Pancreas (tissue), 10 donors: Measurements from ENCODE around the gene GGACT. TPM values are rescaled to one million over a fixed set of nuclear protein-coding genes. Genes with fewer than 3 reads are reported as not detected.
"Not testable (repeated sequence)": the region's sequence is repeated elsewhere in the genome, so short reads cannot be mapped to it uniquely, and the experiment has no call there.

Experiments used
- ATAC-seq, 4 donors: fragments of 200-7000 bp; cut with Tn5 transposase; one replicate each; pipeline versions ENCODE4 v1.8.0 to v1.9.1; 2020; ENCODE audit warnings: mild to moderate bottlenecking in 4 of 4, moderate library complexity in 4 of 4
- DNase-seq, 6 donors: peaks; one replicate each; pipeline ENCODE4 v3.0.0-alpha.2; 2020
- FAIRE-seq: peaks from 2 replicates; lab custom pipeline; 2012; peaks lifted over from hg19 to GRCh38; lab: Jason Lieb, UNC
- H3K27ac ChIP-seq, 4 donors: fragments of 200-600 bp; sonication (generic); 1 replicate in 3 of 4; 2 replicates in 1 of 4; pipeline versions ENCODE4 v1.5.0 to v1.8.0; 2020
- H3K27me3 ChIP-seq, 4 donors: fragments of 200-600 bp; one replicate each; pipeline ENCODE4 v1.8.0; 2021
- H3K36me3 ChIP-seq, 3 donors: fragments of 200-600 bp; sonication (generic) in 1 of 3; one replicate each; pipeline versions ENCODE4 v1.5.0 to v1.8.0; 2020 to 2021
- H3K4me1 ChIP-seq, 3 donors: fragments of 200-600 bp; one replicate each; pipeline ENCODE4 v1.8.0; 2021
- H3K4me3 ChIP-seq, 4 donors: fragments of 200-600 bp; sonication (generic) in 2 of 4; one replicate each; pipeline versions ENCODE4 v1.5.0 to v1.8.0; 2020 to 2021
- H3K9me3 ChIP-seq, 4 donors: fragments of 200-600 bp; one replicate each; pipeline ENCODE4 v1.8.0; 2021
- CTCF ChIP-seq, 4 donors: fragments of 200-600 bp; sonication (generic) in 3 of 4; IDR thresholded peaks; one replicate each; pipeline versions ENCODE4 v1.5.0 to v1.8.0; 2021; ENCODE audit warnings: antibody characterized with exemption in 4 of 4
- WGBS, 2 donors: extraction: QIAGEN DNeasy Blood & Tissue Kit; methylation state at CpG; one replicate each; pipeline ENCODE4 v1.1.7; 2013; 5-methylcytosine and 5-hydroxymethylcytosine counted together
- intact Hi-C, 3 donors: fragments of 100-400 bp; cut with DNase I; formaldehyde crosslinking; loops; one replicate each; pipeline versions ENCODE4 v1.11.1 to v1.14.2; 2022
- polyA plus RNA-seq, 2 donors: library from polyadenylated mRNA; stranded (reverse); fragments of 200-250 nt; gene quantifications; one replicate each; pipeline ENCODE4 v1.2.3, GENCODE V29; 2013
- total RNA-seq, 6 donors: library from RNA; stranded (reverse); fragmentation: NEBNext Ultra II Directional in 4 of 6; extraction: Animal tissue kit (Norgen Biotek cat#: 25700) in 4 of 6; gene quantifications; one replicate each; pipeline versions ENCODE4 v1.2.1 to v1.2.4, GENCODE V29; 2021 to 2023
- donor health status: healthy with polysubstance abuse.
- donor health status: DM: no; HTN: no; CAD: no; lungs with moderate emphysema.
- donor health status: DM: no; HTN: no; CAD: no.
- donor health status: control.
- donor health status: control.
- donor health status: Bipolar disorder and iron deficiency.
- donor health status: DM: yes; HTN: yes; CAD: no.
- donor health status: DM: no; HTN: no; CAD: no.
- donor health status: DM: no; HTN: no; CAD: no.
- donor health status: DM: yes; HTN: yes; CAD: no.

GGACT gene
- total and polyA plus RNA-seq, 8 donors, result 1.6 to 7.0 (median 6.1) TPM

- no peaks in the 10 kb centered on the region for H3K36me3 ChIP-seq
- H3K27me3 ChIP-seq, result no peaks in the 10 kb centered on the region
- DNase-seq (no peak), ATAC-seq (no peak), FAIRE-seq (no peak)
- H3K9me3 ChIP-seq, result no peaks in the 10 kb centered on the region
- H3K4me1 ChIP-seq, result peaks cover 0 to 6% (median 0%) of the 10 kb centered on the region in 3 donors
- no peak overlapping the region for H3K27ac ChIP-seq
- 93 to 94% methylated on average over 27 of the region's 27 CpGs for WGBS, 2 donors
- TF ChIP-seq CTCF (IDR thresholded peaks at IDR 0.05), result no peak
- no peak overlapping the region for H3K4me3 ChIP-seq
- intact Hi-C loops, result no loop called here
Observed at GRCh38 chr13:100526318-100527000, 62.1 kb downstream of the GGACT start.

- ATAC-seq, result peak in 3 of 4 donors; percentile 22 to 39 (median 26)
- no peaks in the 10 kb centered on the region for H3K36me3 ChIP-seq
- H3K4me1 ChIP-seq, result peaks cover 0 to 3% (median 0%) of the 10 kb centered on the region in 3 donors
- no peak overlapping the region for H3K4me3 ChIP-seq
- no peaks in the 10 kb centered on the region for H3K9me3 ChIP-seq
- H3K27ac ChIP-seq, result no peak overlapping the region
- intact Hi-C loops, result no loop called here
- WGBS, 2 donors, result 80 to 81% methylated on average over 17 of the region's 17 CpGs
- FAIRE-seq, result no peak
- H3K27me3 ChIP-seq, result no peaks in the 10 kb centered on the region
- TF ChIP-seq CTCF (IDR thresholded peaks at IDR 0.05), result no peak
- no peak for DNase-seq
Observed at GRCh38 chr13:100525453-100526317, 62.9 kb downstream of the GGACT start.

- H3K4me3 ChIP-seq, H3K4me1 ChIP-seq, DNase-seq, H3K36me3 ChIP-seq, H3K27ac ChIP-seq, H3K9me3 ChIP-seq, H3K27me3 ChIP-seq, FAIRE-seq, intact Hi-C loops, ATAC-seq: not testable (repeated sequence)
- 83 to 87% methylated on average over 5 of the region's 5 CpGs for WGBS, 2 donors
Observed at GRCh38 chr13:100524688-100525087, 63.9 kb downstream of the GGACT start.

GRCh38 chr13:100523981-100524386 lies 64.6 kb downstream of the GGACT start:
- FAIRE-seq (no peak), DNase-seq (no peak), ATAC-seq (no peak)
- no peak for TF ChIP-seq CTCF (IDR thresholded peaks at IDR 0.05)
- WGBS, 2 donors, result 85 to 88% methylated on average over 8 of the region's 8 CpGs
- Histone ChIP-seq H3K27ac (no peak overlapping the region), H3K4me3 (no peak overlapping the region), H3K9me3 (no peaks in the 10 kb centered on the region), H3K4me1 (peaks cover 0 to 1% (median under 1%) of the 10 kb centered on the region in 3 donors), H3K36me3 (no peaks in the 10 kb centered on the region), H3K27me3 (no peaks in the 10 kb centered on the region)
- intact Hi-C loops, result no loop called here

GRCh38 chr13:100523411-100523810 lies 65.2 kb downstream of the GGACT start:
- Histone ChIP-seq H3K27ac (no peak overlapping the region), H3K9me3 (no peaks in the 10 kb centered on the region), H3K27me3 (no peaks in the 10 kb centered on the region), H3K4me3 (no peak overlapping the region), H3K36me3 (no peaks in the 10 kb centered on the region), H3K4me1 (peaks cover 0 to 7% (median 6%) of the 10 kb centered on the region in 3 donors)
- FAIRE-seq (no peak), ATAC-seq (no peak), DNase-seq (no peak)
- TF ChIP-seq CTCF (IDR thresholded peaks at IDR 0.05), result no peak
- intact Hi-C loops, result no loop called here
- WGBS, 2 donors, result 69 to 77% methylated on average over 14 of the region's 14 CpGs
